Esophagus squamous epithelium (tissue), 5 donors: Measurements from ENCODE around the gene TBC1D23. TPM values are rescaled to one million over a fixed set of nuclear protein-coding genes. Genes with fewer than 3 reads are reported as not detected.

Experiments used
- DNase-seq: peaks from one replicate; lab custom pipeline; 2025; lab: John Stamatoyannopoulos, UW
- H3K27ac ChIP-seq, 4 donors: fragments of 200-600 bp; sonication (generic); one replicate each; pipeline ENCODE4 v1.5.1; 2016 to 2019; ENCODE audit warnings: mild to moderate bottlenecking in 1 of 4
- H3K27me3 ChIP-seq, 4 donors: fragments of 200-600 bp; sonication (generic); 1 replicate in 3 of 4; 2 replicates in 1 of 4; pipeline versions ENCODE4 v1.5.1 to v1.6.0; 2017 to 2021; ENCODE audit warnings: antibody characterized with exemption in 1 of 4
- H3K36me3 ChIP-seq, 3 donors: fragments of 200-600 bp; sonication (generic); one replicate each; pipeline ENCODE4 v1.5.1; 2016 to 2019
- H3K4me1 ChIP-seq, 3 donors: fragments of 200-600 bp; sonication (generic); one replicate each; pipeline ENCODE4 v1.5.1; 2017 to 2019
- H3K4me3 ChIP-seq, 4 donors: fragments of 200-600 bp; sonication (generic); 1 replicate in 3 of 4; 2 replicates in 1 of 4; pipeline ENCODE4 v1.5.1; 2016 to 2019; ENCODE audit warnings: mild to moderate bottlenecking in 2 of 4, moderate library complexity in 1 of 4
- H3K9me3 ChIP-seq, 3 donors: fragments of 200-600 bp; sonication (generic); one replicate each; pipeline ENCODE4 v1.5.1; 2016 to 2019
- CTCF ChIP-seq, 6 experiments: fragments of 450-650 bp in 4 of 6; fragments of 200-600 bp in 2 of 6; sonication (generic) in 2 of 6; IDR thresholded peaks; one replicate each; pipeline ENCODE4 v1.5.1; 2016 to 2019; ENCODE audit warnings: antibody characterized with exemption in 6 of 6, mild to moderate bottlenecking in 4 of 6, moderate library complexity in 4 of 6
- POLR2A ChIP-seq, 4 donors: fragments of 450-650 bp; IDR thresholded peaks; one replicate each; pipeline ENCODE4 v1.6.1; 2017; ENCODE audit warnings: antibody characterized with exemption in 4 of 4, mild to moderate bottlenecking in 4 of 4, moderate library complexity in 3 of 4
- WGBS, 2 donors: methylation state at CpG; one replicate each; pipeline ENCODE4 v1.1.5; 2018; 5-methylcytosine and 5-hydroxymethylcytosine counted together
- intact Hi-C: fragments of 100-400 bp; cut with DNase I; formaldehyde crosslinking; loops from one replicate; pipeline ENCODE4 v1.15.0; 2022
- total RNA-seq, 4 donors: library from RNA; depleted of rRNA; stranded (reverse); fragments of >200 nt; gene quantifications; one replicate each; pipeline ENCODE4 v1.1.0, GENCODE V29; 2016
- donor health status: DM: yes; HTN: yes; CAD: no.

The TBC1D23 gene
- total RNA-seq, 4 donors from 2014 or later = 16.3 to 40.0 (median 32.1) TPM

- Histone ChIP-seq H3K4me3 (no peak overlapping the region), H3K27me3 (no peaks in the 10 kb centered on the region), H3K27ac (no peak overlapping the region), H3K9me3 (no peaks in the 10 kb centered on the region), H3K36me3 (peaks cover 0 to 88% (median 0%) of the 10 kb centered on the region in 3 donors), H3K4me1 (no peaks in the 10 kb centered on the region)
- TF ChIP-seq CTCF (IDR thresholded peaks at IDR 0.05) (no peak), POLR2A (IDR thresholded peaks at IDR 0.05) (no peak)
- intact Hi-C loops = no loop called here
- WGBS, 2 donors = 47 to 64% methylated on average over 2 of the region's 2 CpGs
- no peak for DNase-seq
Observed at GRCh38 chr3:100311011-100311410, 50.2 kb downstream of the TBC1D23 start.

- 23 to 26% methylated on average over 8 of the region's 8 CpGs for WGBS, 2 donors
- H3K27ac ChIP-seq = peak overlapping the region in 2 of 4 donors; percentile 25 to 36
- no peak for DNase-seq
Observed at GRCh38 chr3:100316641-100317069, 55.9 kb downstream of the TBC1D23 start.

GRCh38 chr3:100317912-100318311 is 57.1 kb downstream of the TBC1D23 start:
- Histone ChIP-seq H3K27me3 (no peaks in the 10 kb centered on the region), H3K4me1 (peaks cover 0 to 6% (median 0%) of the 10 kb centered on the region in 3 donors), H3K27ac (no peak overlapping the region), H3K9me3 (no peaks in the 10 kb centered on the region), H3K4me3 (no peak overlapping the region), H3K36me3 (peaks cover 0 to 62% (median 11%) of the 10 kb centered on the region in 3 donors)
- TF ChIP-seq POLR2A (IDR thresholded peaks at IDR 0.05) = no peak
- no peak for TF ChIP-seq CTCF (IDR thresholded peaks at IDR 0.05)
- WGBS, 2 donors = 70 to 85% methylated on average over 2 of the region's 2 CpGs
- intact Hi-C loops = no loop called here
- no peak for DNase-seq

More at GRCh38 chr3:100316641-100317069, 55.9 kb downstream of the TBC1D23 start:
- H3K4me1 ChIP-seq = peaks cover 0 to 6% (median 0%) of the 10 kb centered on the region in 3 donors
- no peak overlapping the region for H3K4me3 ChIP-seq
- TF ChIP-seq CTCF (IDR thresholded peaks at IDR 0.05) = peak; percentile 33 to 79 (median 64)
- no peak for TF ChIP-seq POLR2A (IDR thresholded peaks at IDR 0.05)
- no peaks in the 10 kb centered on the region for H3K27me3 ChIP-seq
- peaks cover 0 to 67% (median 11%) of the 10 kb centered on the region in 3 donors for H3K36me3 ChIP-seq
- intact Hi-C loops = no loop called here
- no peaks in the 10 kb centered on the region for H3K9me3 ChIP-seq

- peaks cover 0 to 6% (median 0%) of the 10 kb centered on the region in 3 donors for H3K4me1 ChIP-seq
- no peaks in the 10 kb centered on the region for H3K9me3 ChIP-seq
- no peak for DNase-seq
- H3K4me3 ChIP-seq = no peak overlapping the region
- peaks cover 0 to 70% (median 15%) of the 10 kb centered on the region in 3 donors for H3K36me3 ChIP-seq
- WGBS, 2 donors = 95 to 100% methylated on average over 2 of the region's 2 CpGs
- no peak overlapping the region for H3K27ac ChIP-seq
- intact Hi-C loops = no loop called here
- no peaks in the 10 kb centered on the region for H3K27me3 ChIP-seq
- no peak for TF ChIP-seq POLR2A (IDR thresholded peaks at IDR 0.05)
- TF ChIP-seq CTCF (IDR thresholded peaks at IDR 0.05) = no peak
Observed at GRCh38 chr3:100319951-100320350, 59.2 kb downstream of the TBC1D23 start.

GRCh38 chr3:100324044-100324443 is 63.3 kb downstream of the TBC1D23 start:
- DNase-seq = no peak
- TF ChIP-seq CTCF (IDR thresholded peaks at IDR 0.05) (no peak), POLR2A (IDR thresholded peaks at IDR 0.05) (no peak)
- H3K27ac ChIP-seq = no peak overlapping the region
- no peak overlapping the region for H3K4me3 ChIP-seq
- H3K27me3 ChIP-seq = no peaks in the 10 kb centered on the region
- intact Hi-C loops = no loop called here
- H3K9me3 ChIP-seq = no peaks in the 10 kb centered on the region
- H3K36me3 ChIP-seq = peaks cover 0 to 76% (median 15%) of the 10 kb centered on the region in 3 donors
- no peaks in the 10 kb centered on the region for H3K4me1 ChIP-seq
